ENCODE measurements around the gene RNF167. TPM values are rescaled to one million over a fixed set of nuclear protein-coding genes. Genes with fewer than 3 reads are reported as not detected.

The RNF167 gene
- total and polyA plus RNA-seq, 2 of the 13 experiments (the other 11 are each of a cell fraction or from before 2014, with no cell fraction given), result 44.1 to 45.4 TPM

DNA sequence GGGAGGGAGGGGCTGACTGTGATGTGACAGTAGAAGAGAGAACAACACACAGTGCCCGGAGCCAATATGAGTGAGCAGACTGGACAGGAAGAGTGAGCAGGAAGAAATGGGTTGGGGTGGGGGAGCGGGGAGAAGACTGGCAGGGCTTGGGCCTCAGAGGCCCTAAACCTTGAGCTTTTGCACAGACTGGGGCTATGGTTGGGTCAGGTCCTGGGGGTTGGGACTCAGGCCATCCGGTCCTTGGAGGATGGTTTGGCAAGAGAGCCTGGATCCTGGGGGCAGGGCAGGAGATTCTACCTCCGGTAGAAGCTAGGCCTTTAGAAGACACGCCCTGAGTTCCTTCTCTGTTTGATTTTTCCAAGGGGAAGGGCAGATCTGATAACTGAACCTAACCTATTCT is 46.3 kb downstream of the RNF167 start:
- Histone ChIP-seq H3K9ac (ENCODE audit: insufficient read depth, low read depth, low read length) (peak overlapping the region; percentile 70), H2AFZ (ENCODE audit: low read length) (no peak overlapping the region), H4K20me1 (ENCODE audit: insufficient read depth, low read length) (no peaks in the 10 kb centered on the region), H3K36me3 (replicated peaks in 1 of 2; ENCODE audit: control insufficient read depth in 1 of 2, insufficient read depth in 2 of 2, low read length in 2 of 2) (peaks cover 3% of the 10 kb centered on the region in 2 experiments; a peak in 2 of 5 replicates), H3K27ac (ENCODE audit: extremely low read length, insufficient read depth, low read length) (peak overlapping the region; percentile 55), H3K4me1 (ENCODE audit: insufficient read depth, low read length) (peaks cover 30% of the 10 kb centered on the region), H3K4me3 (replicated peaks in 1 of 3; ENCODE audit: insufficient read depth in 1 of 3, low read depth in 2 of 3, low read length in 3 of 3) (peak overlapping the region; percentile 80 to 87 (median 84)), H3K9me3 (ENCODE audit: low read length) (no peaks in the 10 kb centered on the region), H3K27me3 (ENCODE audit: control insufficient read depth in 1 of 2, insufficient read depth in 2 of 2, low read length in 2 of 2) (no peaks in the 10 kb centered on the region), H3K4me2 (ENCODE audit: low read depth, low read length) (peak overlapping the region; percentile 94), H3K79me2 (ENCODE audit: insufficient read depth, low read length) (no peaks in the 10 kb centered on the region)
- no peak for DNase-seq (ENCODE audit: low spot score)
- intact Hi-C loops (cut with micrococcal nuclease; ENCODE audit: unreplicated experiment), result loop anchor here (2.0 kb wide), 1 partner anchor 76 kb away; no protein-coding TSS in a partner anchor
- in situ Hi-C loops (cut with HindIII; ENCODE audit: extremely low pct_ligation_motif_present, low pct_unique_long_range_greater_than_20kb), result no loop called here
- no peak for TF ChIP-seq ZNF556 (CRISPR knock-in tag; IDR thresholded peaks at IDR 0.05; ENCODE audit: borderline replicate concordance)
- TF ChIP-seq LCORL (IDR thresholded peaks at IDR 0.05), result no peak
- TF ChIP-seq LCORL (CRISPR knock-in tag; IDR thresholded peaks at IDR 0.05), result no peak
- TF ChIP-seq ZNF329 (CRISPR knock-in tag; IDR thresholded peaks at IDR 0.05; ENCODE audit: low read depth), result no peak
- TF ChIP-seq, protein P1, sequence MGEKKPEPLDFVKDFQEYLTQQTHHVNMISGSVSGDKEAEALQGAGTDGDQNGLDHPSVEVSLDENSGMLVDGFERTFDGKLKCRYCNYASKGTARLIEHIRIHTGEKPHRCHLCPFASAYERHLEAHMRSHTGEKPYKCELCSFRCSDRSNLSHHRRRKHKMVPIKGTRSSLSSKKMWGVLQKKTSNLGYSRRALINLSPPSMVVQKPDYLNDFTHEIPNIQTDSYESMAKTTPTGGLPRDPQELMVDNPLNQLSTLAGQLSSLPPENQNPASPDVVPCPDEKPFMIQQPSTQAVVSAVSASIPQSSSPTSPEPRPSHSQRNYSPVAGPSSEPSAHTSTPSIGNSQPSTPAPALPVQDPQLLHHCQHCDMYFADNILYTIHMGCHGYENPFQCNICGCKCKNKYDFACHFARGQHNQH (CRISPR knock-in tag; IDR thresholded peaks at IDR 0.05), result 0 out of 2 replicates have a peak, but pooled peaks have one; percentile 6
- TF ChIP-seq PHF21A (CRISPR knock-in tag; IDR thresholded peaks at IDR 0.05), result no peak
- TF ChIP-seq ZNF543 (CRISPR knock-in tag; IDR thresholded peaks at IDR 0.05), result 0 out of 2 replicates have a peak, but pooled peaks have one; percentile 35
- no peak for TF ChIP-seq KLF11 (CRISPR knock-in tag; IDR thresholded peaks at IDR 0.05)
- ChIA-PET CTCF (ENCODE audit: low intra/inter-chr PET ratio, low total read pairs) (interaction anchor here (1.2 to 2.0 kb wide), 2 partner anchors 76 to 77 kb away, joined by 3 to 7 read pairs; no protein-coding TSS in a partner anchor), POLR2A (interaction anchor here (0.7 to 5.6 kb wide), 8 partner anchors 12 to 77 kb away, joined by 3 to 78 read pairs (median 6); partner anchors contain the start of genes INCA1, KIF1C, RNF167 and SLC25A11)
- peak; percentile 53 for FAIRE-seq
- ATAC-seq, result peak; percentile 54
- 24% methylated on average over 2 of the region's 5 CpGs for WGBS (ENCODE audit: low lambda C conversion rate)
- BruUV-seq (replicated peaks), result TSS peak; percentile 48

Data from HepG2 (cell line).